AG04449 (cell line): ENCODE data around the gene MAMSTR.

Experiments used
- CTCF ChIA-PET: fragments of 350-600 bp; formaldehyde crosslinking; extraction: SDS; loops from one replicate; lab custom pipeline; 2021; ENCODE audit warnings: antibody characterized with exemption; lab: Yijun Ruan, JAX
- POLR2A ChIA-PET: fragments of 400-600, 350-600 bp; formaldehyde crosslinking; extraction: SDS; loops from one replicate; lab custom pipeline; 2020; ENCODE audit warnings: antibody characterized with exemption, inconsistent platforms; lab: Yijun Ruan, JAX
- DNase-seq: peaks from one replicate; pipeline ENCODE4 v3.0.0-alpha.2; 2010; ENCODE audit warnings: low read depth, low spot score
- H3K4me3 ChIP-seq: 2 replicates; pipeline ENCODE4 v1.5.1; 2011; ENCODE audit warnings: low read depth, mild to moderate bottlenecking, control low read depth, low read length
- CTCF ChIP-seq: IDR thresholded peaks from one replicate; pipeline ENCODE4 v1.5.1; 2011; ENCODE audit warnings: mild to moderate bottlenecking, moderate library complexity, low read length, control low read depth, inconsistent platforms; ENCODE audit not compliant: insufficient read depth; ENCODE audit errors: missing control alignments

Gene MAMSTR

DNA sequence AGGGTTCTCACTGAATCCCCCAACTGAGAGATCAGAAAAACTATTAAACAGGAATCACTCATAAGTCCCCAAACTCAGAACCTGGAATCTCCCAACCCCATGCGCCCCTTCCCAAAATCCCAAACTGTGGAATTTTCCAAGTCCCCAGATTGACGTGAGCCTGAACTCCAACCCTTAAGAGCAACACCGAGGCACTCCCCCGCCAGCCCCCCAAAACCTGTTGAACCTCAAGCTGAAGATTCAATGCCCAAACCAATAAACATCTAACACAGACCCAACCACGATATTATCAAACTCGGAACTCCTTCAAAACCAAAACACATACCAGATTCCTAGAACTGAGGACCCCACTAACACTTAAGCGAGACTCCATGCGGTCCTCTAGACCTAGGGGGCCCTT lies 26.6 kb upstream of the MAMSTR start:
- no peak overlapping the region; the same call in 1 of the 2 replicates for H3K4me3 ChIP-seq
- no peak for DNase-seq
- TF ChIP-seq CTCF: no peak
- ChIA-PET POLR2A (no interaction called here), CTCF (interaction anchor here (1.3 to 1.6 kb wide), 3 partner anchors 8 to 96 kb away, joined by 4 to 5 read pairs (median 4); no protein-coding TSS in a partner anchor)

DNA sequence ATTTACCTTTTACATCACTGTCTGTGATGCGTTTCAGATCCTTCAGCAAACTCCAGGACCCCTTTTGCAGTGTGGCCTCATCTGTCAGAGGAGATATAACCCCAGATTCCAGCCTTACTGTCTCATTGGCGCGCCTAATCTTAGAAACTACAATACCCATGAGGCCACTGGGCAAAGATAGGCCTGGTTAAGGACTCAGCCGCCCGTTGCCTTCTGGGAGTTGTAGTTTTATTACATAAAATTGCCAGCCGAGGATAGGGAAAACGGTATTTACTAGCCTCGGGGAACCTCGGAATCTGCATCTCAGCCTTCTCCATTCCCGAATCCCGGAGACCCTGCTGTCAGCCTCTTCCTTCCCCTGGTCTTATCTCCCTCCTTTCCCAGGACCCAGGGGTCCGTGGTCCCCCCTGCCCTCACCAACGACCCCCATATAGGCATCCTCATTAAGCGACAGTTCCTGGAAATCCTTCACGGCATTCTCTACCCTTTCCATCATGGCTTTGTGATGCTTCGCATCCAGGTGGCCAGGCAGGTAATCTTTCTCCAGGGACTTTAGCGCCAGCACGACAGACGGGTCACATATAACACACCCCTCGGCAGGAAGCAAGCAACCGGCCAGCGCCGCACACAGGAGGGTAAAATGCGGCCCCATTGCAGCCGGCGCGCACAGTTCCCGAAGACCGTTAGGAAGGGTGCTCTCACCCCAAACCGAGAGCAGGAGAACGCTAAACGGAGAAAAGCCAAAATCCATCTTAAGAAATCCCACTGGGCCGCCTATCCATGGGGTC lies 25.9 kb upstream of the MAMSTR start:
- H3K4me3 ChIP-seq: no peak overlapping the region
- POLR2A ChIA-PET: no interaction called here
- TF ChIP-seq CTCF: no peak
- CTCF ChIA-PET: interaction anchor here (1.6 kb wide), 1 partner anchor 97 kb away, joined by 4 read pairs; no protein-coding TSS in a partner anchor
- DNase-seq: no peak

DNA sequence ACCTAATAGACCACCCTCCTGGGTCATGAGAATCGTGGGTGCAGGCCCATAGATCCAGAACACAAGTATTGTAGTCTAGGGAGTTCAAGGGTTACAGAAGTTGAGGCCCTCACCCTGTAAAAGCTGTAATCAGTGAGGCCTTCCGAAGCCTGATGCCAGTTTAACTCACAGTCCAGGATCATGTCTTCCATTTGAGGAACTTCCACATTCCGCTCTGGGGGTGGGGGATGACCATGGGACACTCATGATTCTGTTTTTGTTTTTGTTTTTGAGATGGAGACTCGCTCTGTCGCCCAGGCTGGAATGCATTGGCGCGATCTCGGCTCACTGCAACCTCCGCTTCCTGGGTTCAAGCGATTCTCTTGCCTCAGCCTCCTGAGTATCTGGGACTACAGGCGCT lies 22.6 kb upstream of the MAMSTR start:
- no peak for TF ChIP-seq CTCF

GRCh38 chr19:48741129-48741999 lies 21.8 kb upstream of the MAMSTR start:
- H3K4me3 ChIP-seq: no peak overlapping the region
- POLR2A ChIA-PET: no interaction called here
- CTCF ChIA-PET: interaction anchor here (1.4 kb wide), 1 partner anchor 54 kb away, joined by 3 read pairs; no protein-coding TSS in a partner anchor
- no peak for TF ChIP-seq CTCF
- DNase-seq: no peak

More for the DNA sequence above, 22.6 kb upstream of the MAMSTR start:
- DNase-seq: no peak
- ChIA-PET CTCF (interaction anchor here (1.4 kb wide), 1 partner anchor 53 kb away, joined by 3 read pairs; no protein-coding TSS in a partner anchor), POLR2A (no interaction called here)
- no peak overlapping the region for H3K4me3 ChIP-seq

DNA sequence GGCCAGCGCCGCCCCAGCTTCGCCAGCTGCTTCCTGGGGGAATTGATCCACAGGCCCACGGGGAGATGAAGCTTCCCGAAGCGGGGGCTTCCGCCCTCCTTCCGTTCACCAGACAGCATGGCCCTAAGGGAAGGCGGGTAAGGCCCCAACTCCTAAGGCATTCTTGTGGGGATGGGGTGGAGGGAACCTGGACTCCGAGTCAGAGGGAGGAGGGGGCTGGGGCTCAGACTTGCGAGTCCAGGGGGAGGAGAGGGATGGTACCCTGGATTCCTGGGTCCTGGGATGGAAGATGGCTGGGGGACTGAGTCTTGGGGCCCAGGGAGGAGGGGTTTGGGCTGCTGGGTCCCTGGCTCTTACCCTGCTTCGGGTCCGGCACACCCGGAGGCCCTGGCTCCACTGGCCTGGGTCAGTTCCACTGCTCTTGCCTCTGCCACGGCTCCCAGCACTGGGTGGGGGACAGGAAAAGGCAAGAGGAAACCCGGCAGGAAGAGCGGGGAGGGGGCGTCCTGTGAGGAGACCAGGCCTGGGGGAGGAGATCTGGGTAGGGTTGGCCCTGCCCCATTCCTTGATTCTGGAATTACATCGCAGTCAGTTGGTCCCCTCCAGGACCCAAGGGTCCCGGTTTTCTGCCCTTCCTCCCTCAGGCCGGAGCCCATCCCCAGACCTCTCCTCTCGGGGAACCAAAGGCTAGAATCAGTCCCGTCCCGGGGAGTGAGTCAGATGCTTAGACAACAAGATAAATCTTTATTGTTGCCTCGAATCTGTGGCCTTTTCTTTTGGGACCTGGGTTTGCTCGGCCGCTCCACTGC lies 20.8 kb upstream of the MAMSTR start, which contains the start of gene RASIP1:
Gene RASIP1 (minus strand): TSS at position 447 of the 809 bp plus-strand sequence. CDS start 328 bp downstream, at position 119.
- POLR2A ChIA-PET: no interaction called here
- CTCF ChIA-PET: interaction anchor here (1.3 to 2.8 kb wide), 3 partner anchors 11 to 95 kb away, joined by 3 to 23 read pairs (median 8); partner anchors contain the start of gene CA11
- no peak for DNase-seq
- no peak within 1 kb of the TSS for H3K4me3 ChIP-seq
- no peak for TF ChIP-seq CTCF
